ENCODE data around the gene CASP5. TPM values are rescaled to one million over a fixed set of nuclear protein-coding genes. Genes with fewer than 3 reads are reported as not detected.

Gene CASP5
- total RNA-seq, 1 donor from 2014 or later, result 0.17 TPM

DNA sequence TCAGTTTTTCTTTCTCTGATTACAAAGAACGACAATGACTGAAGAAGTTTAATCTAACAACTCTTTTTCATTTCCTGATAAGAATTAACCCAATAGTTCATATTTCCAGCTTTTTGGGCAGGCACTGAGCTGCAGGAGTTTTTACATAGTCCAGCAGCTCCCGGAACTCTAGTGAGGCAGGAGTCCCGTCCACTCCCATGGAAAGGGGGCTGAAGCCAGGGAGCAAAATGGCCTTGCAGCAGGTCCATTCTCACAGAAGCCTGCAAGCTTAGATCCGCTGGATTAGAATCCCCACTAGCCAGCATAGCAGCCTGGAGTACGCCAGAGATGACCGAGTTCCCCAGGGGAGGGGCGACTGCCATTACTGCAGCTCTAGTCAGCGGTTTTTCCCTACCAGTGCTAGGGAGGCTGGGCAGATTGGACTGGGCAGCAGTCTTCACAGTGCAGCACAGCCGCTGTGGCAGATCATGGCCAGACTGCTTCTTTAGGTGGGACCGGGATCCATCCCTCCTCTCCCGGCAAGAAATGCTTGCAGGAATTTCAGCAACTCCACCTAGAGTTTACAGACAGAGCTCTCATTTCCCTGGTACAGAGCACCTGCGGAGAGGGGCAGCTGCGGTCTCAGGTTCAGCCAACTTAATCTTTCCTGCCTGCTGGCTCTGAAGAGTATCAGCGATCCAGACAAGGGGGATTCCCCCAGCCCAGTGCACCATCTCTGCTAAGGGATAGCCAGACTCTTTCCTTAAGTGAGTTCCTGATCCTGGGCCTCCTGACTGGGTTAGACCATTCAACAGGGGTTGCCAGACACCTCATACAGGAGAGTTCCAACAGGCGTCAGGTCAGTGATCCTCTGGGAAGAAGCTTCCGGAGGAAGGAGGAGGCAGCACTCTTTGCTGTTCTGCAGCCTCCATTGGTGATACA is 53.9 kb downstream of the CASP5 start:
- intact Hi-C loops (cut with micrococcal nuclease), result loop anchor here (1.0 to 5.0 kb wide), 8 partner anchors 51 to 1053 kb away; partner anchors contain the start of genes CARD16 and MSANTD4

DNA sequence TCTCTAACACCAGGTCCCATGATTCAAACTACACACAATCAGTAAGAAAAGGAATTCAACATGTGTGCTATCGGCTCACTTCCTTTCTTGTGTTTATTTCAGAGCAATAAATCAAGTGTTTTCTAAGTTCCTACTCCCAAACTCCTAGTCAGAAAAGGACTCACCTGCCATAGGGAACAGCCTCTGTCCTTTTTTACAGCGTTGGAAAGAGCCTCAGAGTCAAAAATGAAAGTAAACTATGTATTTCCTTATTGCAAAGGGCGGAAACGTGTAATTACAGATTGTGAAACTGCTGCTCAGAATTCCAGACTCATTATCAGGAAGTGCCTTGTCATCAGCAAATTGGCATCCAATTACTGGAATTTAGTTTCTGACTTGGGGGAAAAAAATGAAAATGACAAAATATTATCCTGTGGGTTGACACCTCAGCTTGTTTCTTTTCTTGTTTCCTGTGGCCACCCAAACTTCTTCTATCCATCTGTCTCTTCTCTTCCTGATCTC is 54.6 kb downstream of the CASP5 start, which contains the start of gene CASP4:
CASP4 (minus strand) TSS at position 220 of the 501 bp plus-strand sequence; CDS start at position 171, 49 bp downstream.
- intact Hi-C loops (cut with micrococcal nuclease), result loop anchor here (1.0 to 5.0 kb wide), 8 partner anchors 50 to 1054 kb away; partner anchors contain the start of genes CARD16 and MSANTD4

DNA sequence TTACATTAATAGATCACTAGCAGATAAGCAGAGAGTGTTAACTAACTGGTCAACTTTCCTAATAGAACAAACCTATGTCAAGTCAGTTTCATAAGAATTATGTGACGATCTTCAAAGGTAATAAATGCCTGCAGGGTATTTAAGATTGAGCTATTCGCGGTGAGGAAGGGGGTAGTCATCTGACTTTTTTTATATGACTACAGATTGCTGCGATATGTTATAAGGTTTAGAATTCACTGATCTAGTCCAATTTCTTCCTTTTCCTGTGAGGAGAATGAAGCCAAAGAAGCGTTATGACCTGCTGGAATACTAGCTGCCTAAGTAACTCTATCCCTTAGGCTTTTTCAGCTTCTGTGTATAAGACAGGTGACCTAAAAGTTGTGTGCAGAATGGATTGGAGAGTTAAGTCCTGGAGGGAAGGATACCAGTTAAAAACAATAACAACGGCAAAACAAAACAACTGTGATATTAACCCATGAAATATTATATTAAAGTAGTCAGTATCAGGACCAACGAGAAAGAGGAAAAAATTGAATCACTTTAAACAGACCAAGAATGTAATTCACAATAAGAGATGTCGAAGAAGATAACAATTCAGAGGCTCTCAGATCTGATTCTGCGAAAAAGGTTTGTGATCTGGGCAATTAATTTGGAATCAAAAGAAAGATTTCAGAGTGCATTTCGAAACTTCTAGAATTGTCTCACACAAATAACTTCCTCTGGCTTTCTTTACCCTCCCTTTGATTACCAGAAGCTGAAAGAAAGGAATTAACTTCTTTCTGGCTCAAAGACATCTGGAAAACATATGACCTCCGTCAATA is 55.2 kb downstream of the CASP5 start:
- intact Hi-C loops (cut with micrococcal nuclease), result loop anchor here (1.0 to 5.0 kb wide), 9 partner anchors 49 to 1109 kb away; partner anchors contain the start of genes AASDHPPT, CARD16, KBTBD3 and MSANTD4

DNA sequence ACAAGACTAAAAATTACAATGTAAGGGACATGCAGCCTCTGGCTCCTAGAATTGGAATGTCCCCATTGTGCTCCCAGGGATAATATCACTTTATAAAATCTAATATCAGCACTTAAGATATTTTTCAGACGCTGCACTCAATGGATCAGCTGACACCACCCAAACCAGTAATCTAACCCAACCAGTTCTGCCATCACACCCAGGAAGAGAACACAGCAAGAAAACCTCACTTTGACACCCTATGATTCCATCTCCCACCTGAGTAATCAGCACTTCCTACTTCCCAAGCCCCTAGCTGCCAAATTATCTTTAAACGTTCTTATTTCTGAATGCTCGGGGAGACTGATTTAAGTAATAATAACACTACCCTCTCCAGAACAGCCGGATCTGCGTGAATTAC is 57.2 kb downstream of the CASP5 start:
- intact Hi-C loops (cut with micrococcal nuclease), result loop anchor here (2.0 to 5.0 kb wide), 2 partner anchors 1057 to 1111 kb away; partner anchors contain the start of genes AASDHPPT, KBTBD3 and MSANTD4

DNA sequence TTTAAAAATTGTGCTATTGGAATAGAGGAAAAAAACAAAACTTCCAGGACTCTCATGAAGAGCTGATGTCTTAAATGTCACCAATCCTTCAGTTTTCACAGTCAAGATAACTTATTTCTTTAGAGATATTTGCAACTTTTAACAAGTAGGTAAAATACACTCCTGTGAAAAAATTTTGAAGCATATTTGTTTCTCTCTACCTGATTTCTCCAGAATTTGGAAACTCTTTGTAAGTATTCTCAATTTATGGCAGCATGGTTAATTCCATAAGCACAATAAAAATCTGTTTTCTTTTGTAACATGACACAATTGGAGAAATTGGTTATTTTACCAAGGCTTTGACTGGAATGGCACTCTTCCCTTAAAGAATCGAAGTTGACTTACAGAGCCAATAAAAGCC is 58.7 kb downstream of the CASP5 start:
- intact Hi-C loops (cut with micrococcal nuclease), result no loop called here

DNA sequence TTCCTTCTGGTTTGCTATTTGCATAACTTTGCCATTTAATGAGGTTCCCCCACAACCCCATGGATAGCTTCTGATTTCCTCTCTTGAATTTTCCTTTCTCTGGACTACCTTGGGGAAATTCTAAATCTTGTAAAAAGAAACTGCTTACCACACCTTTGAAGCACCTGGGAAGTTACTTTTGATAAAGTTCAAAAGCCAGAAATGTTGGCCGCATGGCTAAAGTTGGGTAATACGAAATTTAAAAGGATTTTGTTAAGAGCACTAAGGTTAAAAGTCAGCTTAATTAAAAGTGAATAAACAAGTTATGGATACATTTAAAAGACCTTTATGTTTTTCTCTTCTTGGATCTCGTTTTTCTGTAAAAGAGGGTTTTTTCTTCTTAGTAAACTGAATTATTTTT is 60.1 kb downstream of the CASP5 start:
- intact Hi-C loops (cut with micrococcal nuclease), result no loop called here

DNA sequence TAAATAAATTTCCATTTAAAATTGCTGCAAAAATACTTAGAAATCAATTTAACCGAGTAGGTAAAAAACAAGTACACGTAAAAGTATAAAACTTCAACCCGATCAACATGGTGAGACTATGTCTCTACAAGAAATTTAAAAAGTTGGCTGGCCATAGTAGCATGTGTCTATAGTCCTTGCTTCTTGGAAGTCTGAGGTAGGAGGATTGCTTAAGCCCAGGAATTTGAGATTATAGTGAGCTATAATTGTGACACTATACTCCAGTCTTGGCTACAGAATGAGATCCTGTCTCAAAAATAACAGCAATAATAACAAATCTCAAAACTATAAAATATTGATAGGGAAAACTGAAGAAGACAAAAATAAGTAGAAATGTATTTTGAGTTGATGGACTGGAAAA is 65.7 kb downstream of the CASP5 start:
- intact Hi-C loops (cut with micrococcal nuclease), result no loop called here

DNA sequence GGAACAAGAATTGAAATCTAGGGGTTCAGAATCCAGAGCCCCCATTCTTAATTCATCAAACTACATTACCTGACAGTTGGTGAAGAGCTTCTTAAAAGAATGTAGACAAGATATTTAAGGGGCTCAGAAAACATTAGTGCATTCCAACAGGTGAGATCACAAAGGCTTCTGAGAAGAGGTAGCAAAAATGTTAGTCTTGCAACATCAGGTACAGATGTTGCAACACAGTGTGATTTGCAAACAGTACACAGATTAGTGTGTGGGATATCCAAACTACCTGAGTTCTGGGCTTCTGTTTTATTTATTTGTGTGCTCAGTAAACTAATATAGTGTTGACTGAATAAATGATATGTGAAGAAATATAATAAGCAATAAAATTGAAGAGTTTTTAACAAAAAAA is 66.4 kb downstream of the CASP5 start:
- intact Hi-C loops (cut with micrococcal nuclease), result loop anchor here (1.0 kb wide), 1 partner anchor 9 kb away; no protein-coding TSS in a partner anchor

DNA sequence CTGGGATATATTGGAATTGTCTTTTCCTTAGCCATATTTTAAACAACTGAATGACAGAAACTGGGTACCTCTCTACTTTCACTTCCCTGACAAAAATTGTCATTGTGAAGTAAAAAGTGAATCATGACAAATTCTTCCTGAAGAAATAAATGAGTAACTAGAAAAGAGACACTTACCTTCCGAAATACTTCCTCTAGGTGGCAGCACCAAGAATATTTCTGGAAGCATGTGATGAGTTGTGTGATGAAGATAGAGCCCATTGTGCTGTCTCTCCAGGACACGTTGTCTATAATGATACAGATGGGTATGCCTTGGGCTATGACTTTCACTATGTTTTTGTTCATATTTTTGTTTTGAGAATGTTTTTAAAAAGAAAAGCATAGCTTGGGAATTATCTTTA is 76.1 kb downstream of the CASP5 start:
- intact Hi-C loops (cut with micrococcal nuclease), result loop anchor here (1.0 to 2.0 kb wide), 3 partner anchors 9 to 338 kb away; no protein-coding TSS in a partner anchor

Other genes starting within 250 kb of the CASP5 start
- gene CASP12, start 124.7 kb downstream of the CASP5 start, total RNA-seq, result not detected in 2 replicates
- 104 and 109 TPM in 2 replicates for gene CASP4, start 54.6 kb downstream of the CASP5 start, total RNA-seq
- 77.3 and 87.9 TPM in 2 replicates for gene CASP1, start 12.0 kb upstream of the CASP5 start, total RNA-seq
- 70.4 and 75.6 TPM in 2 replicates for gene CARD16, start 22.2 kb upstream of the CASP5 start, total RNA-seq
- gene CARD18, start 116.6 kb upstream of the CASP5 start, total RNA-seq, result not detected in 2 replicates

Data from T-helper 1 cell treated with Interleukin-12 subunit alpha and Interleukin-12 subunit beta and Interleukin-4 antibody, amounts not matched to agents 30 ng/mL and 1 ng/mL, for 36 hours (primary cell).